ENCODE measurements around the gene ERBB4.
A peak's percentile ranks its signal among the peaks of the same experiment; 100 is the strongest.

GRCh38 chr2:211745295-211746097, 793.1 kb downstream of the ERBB4 start:
- TF ChIP-seq CTCF (IDR thresholded peaks at IDR 0.05) = peak; percentile 37 to 75 (median 70)
- no peak for TF ChIP-seq POLR2AphosphoS5 (IDR thresholded peaks at IDR 0.05)

All from prostate gland (tissue), 2 donors.